Measurements from ENCODE around the gene ALDH1L1.

Gene ALDH1L1

GRCh38 chr3:126191246-126191645 lies 10.9 kb upstream of the ALDH1L1 start:
- H3K36me3 ChIP-seq = no peaks in the 10 kb centered on the region
- no peak overlapping the region for H3K27ac ChIP-seq
- no peak for DNase-seq
- peaks cover 17% of the 10 kb centered on the region for H3K9me3 ChIP-seq (ENCODE audit: severe bottlenecking)
- H3K4me3 ChIP-seq (ENCODE audit: low read depth, low read length) = no peak overlapping the region
- no peak for TF ChIP-seq CTCF (IDR thresholded peaks at IDR 0.05; ENCODE audit: low read depth, low read length)
- no peaks in the 10 kb centered on the region for H3K27me3 ChIP-seq (ENCODE audit: insufficient read depth, low read depth, severe bottlenecking)

- TF ChIP-seq CTCF (IDR thresholded peaks at IDR 0.05; ENCODE audit: low read depth, low read length) = no peak
- no peak overlapping the region for H3K4me3 ChIP-seq (ENCODE audit: low read depth, low read length)
- DNase-seq = no peak
- H3K27me3 ChIP-seq (ENCODE audit: insufficient read depth, low read depth, severe bottlenecking) = no peaks in the 10 kb centered on the region
- H3K36me3 ChIP-seq = no peaks in the 10 kb centered on the region
- H3K9me3 ChIP-seq (ENCODE audit: severe bottlenecking) = peaks cover 1% of the 10 kb centered on the region
- no peak overlapping the region for H3K27ac ChIP-seq
These were observed 7.5 kb upstream of the ALDH1L1 start for GRCh38 chr3:126187920-126188319.

- H3K27ac ChIP-seq = no peak overlapping the region
- H3K27me3 ChIP-seq (ENCODE audit: insufficient read depth, low read depth, severe bottlenecking) = no peaks in the 10 kb centered on the region
- no peak overlapping the region for H3K4me3 ChIP-seq (ENCODE audit: low read depth, low read length)
- H3K36me3 ChIP-seq = no peaks in the 10 kb centered on the region
- no peak for DNase-seq
- no peaks in the 10 kb centered on the region for H3K9me3 ChIP-seq (ENCODE audit: severe bottlenecking)
- TF ChIP-seq CTCF (IDR thresholded peaks at IDR 0.05; ENCODE audit: low read depth, low read length) = no peak
These were observed 6.4 kb upstream of the ALDH1L1 start for GRCh38 chr3:126186749-126187148.

GRCh38 chr3:126186271-126186670 lies 5.9 kb upstream of the ALDH1L1 start:
- Histone ChIP-seq H3K36me3 (no peaks in the 10 kb centered on the region), H3K4me3 (ENCODE audit: low read depth, low read length) (no peak overlapping the region), H3K9me3 (ENCODE audit: severe bottlenecking) (no peaks in the 10 kb centered on the region), H3K27ac (no peak overlapping the region), H3K27me3 (ENCODE audit: insufficient read depth, low read depth, severe bottlenecking) (no peaks in the 10 kb centered on the region)
- TF ChIP-seq CTCF (IDR thresholded peaks at IDR 0.05; ENCODE audit: low read depth, low read length) = no peak
- DNase-seq = no peak

- no peak overlapping the region for H3K4me3 ChIP-seq (ENCODE audit: low read depth, low read length)
- no peaks in the 10 kb centered on the region for H3K27me3 ChIP-seq (ENCODE audit: insufficient read depth, low read depth, severe bottlenecking)
- no peak for TF ChIP-seq CTCF (IDR thresholded peaks at IDR 0.05; ENCODE audit: low read depth, low read length)
- no peaks in the 10 kb centered on the region for H3K36me3 ChIP-seq
- H3K9me3 ChIP-seq (ENCODE audit: severe bottlenecking) = no peaks in the 10 kb centered on the region
- no peak for DNase-seq
- no peak overlapping the region for H3K27ac ChIP-seq
These were observed 4.1 kb upstream of the ALDH1L1 start for GRCh38 chr3:126184465-126185000.

GRCh38 chr3:126181398-126181725 lies 976 bp upstream of the ALDH1L1 start:
- no peak overlapping the region for H3K27ac ChIP-seq
- no peaks in the 10 kb centered on the region for H3K27me3 ChIP-seq (ENCODE audit: insufficient read depth, low read depth, severe bottlenecking)
- H3K9me3 ChIP-seq (ENCODE audit: severe bottlenecking) = no peaks in the 10 kb centered on the region
- H3K36me3 ChIP-seq = no peaks in the 10 kb centered on the region
- DNase-seq = no peak
- H3K4me3 ChIP-seq (ENCODE audit: low read depth, low read length) = no peak overlapping the region; the same call in 1 of the 2 replicates
- TF ChIP-seq CTCF (IDR thresholded peaks at IDR 0.05; ENCODE audit: low read depth, low read length) = no peak

Measured in WERI-Rb-1 (cell line).